ENCODE results near the gene LBP.

DNA sequence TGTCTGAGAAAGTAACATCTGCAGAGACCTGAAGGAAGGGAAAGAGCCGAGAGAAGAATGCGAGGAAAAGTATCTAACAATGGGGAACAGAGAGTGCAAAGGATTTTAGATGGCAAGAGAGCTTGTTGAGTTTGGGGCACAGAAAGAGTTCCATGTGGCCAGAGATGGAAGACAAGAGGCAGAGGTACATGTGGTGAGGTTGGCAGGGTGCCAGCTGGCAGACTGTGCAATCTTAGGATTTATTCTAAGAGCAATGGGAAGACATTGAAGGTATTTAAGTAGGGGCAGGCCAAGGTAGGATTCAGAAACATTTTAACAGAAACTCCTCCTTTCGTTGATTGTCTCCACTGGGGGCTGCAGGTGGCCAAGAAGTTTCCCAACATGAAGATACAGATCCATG lies 20.4 kb upstream of the LBP start:
- no peak for TF ChIP-seq PPARA (CRISPR knock-in tag; IDR thresholded peaks at IDR 0.05; ENCODE audit: borderline replicate concordance)
- no peak for TF ChIP-seq ESRRG (CRISPR knock-in tag; IDR thresholded peaks at IDR 0.05)
